Neural cell (in vitro differentiated cells): Measurements from ENCODE around the gene LPCAT3. TPM values are rescaled to one million over a fixed set of nuclear protein-coding genes. Genes with fewer than 3 reads are reported as not detected.

Experiments used
- H2AFZ ChIP-seq: fragments of 200-600, 300-800 bp; sonication (generic), shearing (Covaris generic); 2 replicates; pipeline ENCODE4 v1.6.0; 2014; ENCODE audit warnings: low read depth, mild to moderate bottlenecking, antibody characterized with exemption, low read length, moderate library complexity
- H3F3A ChIP-seq: fragments of 200-600 bp; shearing (Covaris generic); 2 replicates; pipeline ENCODE4 v1.6.1; 2016; ENCODE audit warnings: mild to moderate bottlenecking, moderate library complexity, mixed read lengths, antibody characterized with exemption, low read length; ENCODE audit not compliant: insufficient read depth, poor library complexity, severe bottlenecking
- H3K27ac ChIP-seq: fragments of 200-600, 300-800 bp; sonication (generic), shearing (Covaris generic); 2 replicates; pipeline ENCODE4 v1.5.1; 2014; ENCODE audit warnings: mild to moderate bottlenecking, low read length, moderate library complexity
- H3K27me3 ChIP-seq: fragments of 300-800, 200-600 bp; sonication (generic), shearing (Covaris generic); 2 replicates; pipeline ENCODE4 v1.6.0; 2014; ENCODE audit warnings: mild to moderate bottlenecking, low read depth, low read length, moderate library complexity; ENCODE audit not compliant: insufficient read depth
- H3K36me3 ChIP-seq: fragments of 300-800, 200-600 bp; sonication (generic), shearing (Covaris generic); 2 replicates; pipeline ENCODE4 v1.5.1; 2014; ENCODE audit warnings: mild to moderate bottlenecking, antibody characterized with exemption, low read length, moderate library complexity; ENCODE audit not compliant: insufficient read depth
- H3K4me2 ChIP-seq: fragments of 300-800, 200-600 bp; sonication (generic), shearing (Covaris generic); 2 replicates; pipeline ENCODE4 v1.6.0; 2014; ENCODE audit warnings: mild to moderate bottlenecking, low read length
- H3K4me3 ChIP-seq: fragments of 300-800, 200-600 bp; sonication (generic), shearing (Covaris generic); 2 replicates; pipeline ENCODE4 v1.5.1; 2014; ENCODE audit warnings: mild to moderate bottlenecking, low read length, moderate library complexity
- H3K79me2 ChIP-seq: fragments of 200-600 bp; shearing (Covaris generic); replicated peaks from 2 replicates; pipeline ENCODE4 v1.6.0; 2014; ENCODE audit warnings: mild to moderate bottlenecking, low read length, moderate library complexity; ENCODE audit not compliant: insufficient read depth
- H3K9ac ChIP-seq: fragments of 300-800, 200-600 bp; sonication (generic), shearing (Covaris generic); 2 replicates; pipeline ENCODE4 v1.6.1; 2016; ENCODE audit warnings: mild to moderate bottlenecking, low read length, mixed read lengths
- H3K9me2 ChIP-seq: fragments of 200-600 bp; shearing (Covaris generic); 2 replicates; pipeline ENCODE4 v1.6.1; 2016; ENCODE audit warnings: mild to moderate bottlenecking, low read length, mixed read lengths; ENCODE audit not compliant: insufficient read depth
- H3K9me3 ChIP-seq: fragments of 200-600, 300-800 bp; sonication (generic), shearing (Covaris generic); 2 replicates; pipeline ENCODE4 v1.6.1; 2016; ENCODE audit warnings: mild to moderate bottlenecking, mixed run types, low read length, moderate library complexity, mixed read lengths
- H4K20me1 ChIP-seq: fragments of 200-600 bp; shearing (Covaris generic); 2 replicates; pipeline ENCODE4 v1.6.1; 2016; ENCODE audit warnings: mild to moderate bottlenecking, mixed run types; ENCODE audit not compliant: insufficient read depth
- CTCF ChIP-seq: fragments of 450-650 bp; IDR thresholded peaks from 2 replicates; pipeline ENCODE4 v1.5.1; 2014; ENCODE audit warnings: antibody characterized with exemption, mild to moderate bottlenecking, moderate library complexity; ENCODE audit not compliant: poor library complexity, severe bottlenecking
- EP300 ChIP-seq: fragments of 450-650 bp; conservative IDR thresholded peaks from 2 replicates; pipeline ENCODE4 v1.6.1; 2014; ENCODE audit warnings: antibody characterized with exemption, mild to moderate bottlenecking, moderate library complexity; ENCODE audit not compliant: poor library complexity, severe bottlenecking
- EZH2 ChIP-seq: fragments of 200-600, 300-800 bp; shearing (Covaris generic), sonication (generic); IDR thresholded peaks from 2 replicates; pipeline ENCODE4 v1.6.1; 2014; ENCODE audit warnings: antibody characterized with exemption, low read length, borderline replicate concordance, mild to moderate bottlenecking; ENCODE audit not compliant: insufficient read depth, poor library complexity, severe bottlenecking
- MXI1 ChIP-seq: fragments of 450-650 bp; conservative IDR thresholded peaks from 2 replicates; pipeline ENCODE4 v1.6.1; 2014; ENCODE audit warnings: antibody characterized with exemption, mild to moderate bottlenecking; ENCODE audit not compliant: poor library complexity, severe bottlenecking
- POLR2AphosphoS5 ChIP-seq: IDR thresholded peaks from 2 replicates; pipeline ENCODE4 v1.6.1; 2012
- RAD21 ChIP-seq: fragments of 450-650 bp; conservative IDR thresholded peaks from 2 replicates; pipeline ENCODE4 v1.6.1; 2014; ENCODE audit warnings: antibody characterized with exemption, mild to moderate bottlenecking, moderate library complexity
- REST ChIP-seq: IDR thresholded peaks from 2 replicates; pipeline ENCODE4 v1.6.1; 2012; ENCODE audit warnings: borderline replicate concordance
- SMC3 ChIP-seq: fragments of 450-650 bp; conservative IDR thresholded peaks from 2 replicates; pipeline ENCODE4 v1.6.1; 2014; ENCODE audit warnings: antibody characterized with exemption, mild to moderate bottlenecking, moderate library complexity; ENCODE audit not compliant: poor library complexity
- TAF1 ChIP-seq: IDR thresholded peaks from 2 replicates; pipeline ENCODE4 v1.6.1; 2012; ENCODE audit warnings: low read depth
- polyA plus RNA-seq: library from polyadenylated mRNA; depleted of rRNA; stranded (reverse); fragments of >200 nt; gene quantifications from 2 replicates; pipeline ENCODE4 v1.2.3, GENCODE V29; 2014

LPCAT3 gene
- polyA plus RNA-seq, 1 donor from 2014 or later, result 14.4 TPM

GRCh38 chr12:6936636-6937480 lies 81.4 kb downstream of the LPCAT3 start:
- no peak for TF ChIP-seq SMC3
- TF ChIP-seq RAD21, result no peak
- no peak for TF ChIP-seq EZH2
- no peak for TF ChIP-seq TAF1
- peak; percentile 7 for TF ChIP-seq POLR2AphosphoS5
- TF ChIP-seq REST, result no peak
- H3K27ac ChIP-seq, result peak overlapping the region; percentile 91
- no peak overlapping the region for H2AFZ ChIP-seq
- H3K27me3 ChIP-seq, result no peaks in the 10 kb centered on the region
- H3K36me3 ChIP-seq, result peaks cover 8% of the 10 kb centered on the region
- peak overlapping the region; percentile 86 for H3K9ac ChIP-seq
- H3K4me2 ChIP-seq, result no peak overlapping the region
- peaks cover 3% of the 10 kb centered on the region for H3F3A ChIP-seq
- H3K4me3 ChIP-seq, result peak overlapping the region; percentile 71
- no peaks in the 10 kb centered on the region for H3K9me2 ChIP-seq
- H3K79me2 ChIP-seq, result peaks cover 24% of the 10 kb centered on the region
- H3K9me3 ChIP-seq, result no peaks in the 10 kb centered on the region
- H4K20me1 ChIP-seq, result peaks cover 10% of the 10 kb centered on the region

DNA sequence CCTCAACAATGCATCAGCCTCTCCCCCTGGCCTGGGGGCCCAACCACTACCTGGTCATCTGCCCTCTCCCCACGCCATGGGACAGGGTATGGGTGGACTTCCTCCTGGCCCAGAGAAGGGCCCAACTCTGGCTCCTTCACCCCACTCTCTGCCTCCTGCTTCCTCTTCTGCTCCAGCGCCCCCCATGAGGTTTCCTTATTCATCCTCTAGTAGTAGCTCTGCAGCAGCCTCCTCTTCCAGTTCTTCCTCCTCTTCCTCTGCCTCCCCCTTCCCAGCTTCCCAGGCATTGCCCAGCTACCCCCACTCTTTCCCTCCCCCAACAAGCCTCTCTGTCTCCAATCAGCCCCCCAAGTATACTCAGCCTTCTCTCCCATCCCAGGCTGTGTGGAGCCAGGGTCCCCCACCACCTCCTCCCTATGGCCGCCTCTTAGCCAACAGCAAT lies 82.1 kb downstream of the LPCAT3 start:
- H3K4me3 ChIP-seq, result no peak overlapping the region
- peaks cover 8% of the 10 kb centered on the region for H3K36me3 ChIP-seq
- no peak for TF ChIP-seq EZH2
- TF ChIP-seq EP300, result no peak
- TF ChIP-seq CTCF, result no peak
- no peak for TF ChIP-seq TAF1
- no peak for TF ChIP-seq REST
- no peak for TF ChIP-seq RAD21
- TF ChIP-seq SMC3, result no peak
- no peak for TF ChIP-seq MXI1
- no peak for TF ChIP-seq POLR2AphosphoS5
- H3K9me2 ChIP-seq, result no peaks in the 10 kb centered on the region
- no peak overlapping the region for H2AFZ ChIP-seq
- H3K9me3 ChIP-seq, result no peaks in the 10 kb centered on the region
- H3K27me3 ChIP-seq, result no peaks in the 10 kb centered on the region
- no peak overlapping the region for H3K9ac ChIP-seq
- H4K20me1 ChIP-seq, result peaks cover 10% of the 10 kb centered on the region
- H3K27ac ChIP-seq, result no peak overlapping the region
- no peak overlapping the region for H3K4me2 ChIP-seq
- peaks cover 25% of the 10 kb centered on the region for H3K79me2 ChIP-seq
- peaks cover 3% of the 10 kb centered on the region for H3F3A ChIP-seq
